ENCODE data around the gene SYTL3. TPM values are rescaled to one million over a fixed set of nuclear protein-coding genes. Genes with fewer than 3 reads are reported as not detected.

SYTL3 gene
- total and polyA plus RNA-seq, 2 of the 8 experiments (the other 6 are each of a cell fraction or from before 2014, with no cell fraction given): 0.27 to 0.99 TPM

- Histone ChIP-seq H2BK15ac (ENCODE audit: low read length) (no peak overlapping the region), H3K14ac (ENCODE audit: insufficient read length) (no peak overlapping the region), H3K27ac (ENCODE audit: low read depth, low read length) (peak overlapping the region; percentile 90), H3K4me3 (ENCODE audit: extremely low read depth in 1 of 4, insufficient read depth in 2 of 4, low read depth in 3 of 4, low read length in 4 of 4) (peak overlapping the region in 3 of 4 experiments; percentile 12 to 58 (median 15); a peak in 4 of 8 replicates), H2AFZ (ENCODE audit: low read length) (no peak overlapping the region), H3K4me1 (replicated peaks in 1 of 4; ENCODE audit: control insufficient read depth in 3 of 4, insufficient read depth in 4 of 4, low read length in 3 of 4) (no peaks in the 10 kb centered on the region), H4K20me1 (replicated peaks in 1 of 2; ENCODE audit: control insufficient read depth in 1 of 2, insufficient read depth in 2 of 2, low read length in 2 of 2) (no peaks in the 10 kb centered on the region), H2BK20ac (ENCODE audit: low read length) (no peak overlapping the region), H3K27me3 (replicated peaks in 1 of 4; ENCODE audit: control insufficient read depth in 3 of 4, extremely low read depth in 1 of 4, insufficient read depth in 3 of 4, low read length in 3 of 4) (no peaks in the 10 kb centered on the region), H3K9ac (replicated peaks in 1 of 4; ENCODE audit: extremely low read depth in 1 of 4, low read depth in 3 of 4, low read length in 3 of 4) (peak overlapping the region in 3 of 4 experiments; percentile 43 to 57 (median 51); a peak in 5 of 7 replicates), H3K79me1 (ENCODE audit: low read depth, low read length) (no peaks in the 10 kb centered on the region), H4K91ac (replicated peaks; ENCODE audit: insufficient read length, low read length) (no peak overlapping the region), H3K36me3 (ENCODE audit: control insufficient read depth in 2 of 4, insufficient read depth in 4 of 4, low read length in 3 of 4) (no peaks in the 10 kb centered on the region; a peak in 1 of 8 replicates), H2BK5ac (ENCODE audit: low read depth, low read length) (peak overlapping the region; percentile 84; the same call in 1 of the 2 replicates), H3K4ac (replicated peaks; ENCODE audit: insufficient read length, low read depth, low read length) (no peak overlapping the region), H3K56ac (replicated peaks; ENCODE audit: insufficient read length, low read depth, low read length) (no peak overlapping the region), H3K23ac (ENCODE audit: insufficient read length) (no peak overlapping the region), H4K8ac (ENCODE audit: extremely low read depth, insufficient read depth, low read length) (no peak overlapping the region), H3K9me3 (ENCODE audit: insufficient read depth in 2 of 2, low read depth in 1 of 2, low read length in 1 of 2) (no peaks in the 10 kb centered on the region; a peak in 1 of 4 replicates), H2BK120ac (replicated peaks; ENCODE audit: low read depth, low read length) (no peak overlapping the region), H2AK5ac (ENCODE audit: low read depth, low read length) (no peak overlapping the region), H3K18ac (ENCODE audit: extremely low read depth, low read length) (no peak overlapping the region), H4K5ac (ENCODE audit: insufficient read length, low read depth, low read length) (peak overlapping the region; percentile 34), H3K79me2 (ENCODE audit: control insufficient read depth in 1 of 2, insufficient read depth in 2 of 2, low read length in 2 of 2) (no peaks in the 10 kb centered on the region), H2BK12ac (ENCODE audit: low read depth, low read length) (no peak overlapping the region), H3K4me2 (ENCODE audit: insufficient read depth in 1 of 2, low read depth in 2 of 2, low read length in 2 of 2) (peak overlapping the region; percentile 43 to 64; a peak in 3 of 4 replicates), H3K23me2 (ENCODE audit: low read depth, low read length) (no peaks in the 10 kb centered on the region)
- POLR2A ChIA-PET (ENCODE audit: partially characterized antibody): interaction anchor here (0.7 to 3.9 kb wide), 15 partner anchors 8 to 195 kb away, joined by 3 to 39 read pairs (median 4); no protein-coding TSS in a partner anchor
- DNase-seq (ENCODE audit: low read depth in 1 of 2, low spot score in 2 of 2) (peak in 1 of 2 experiments; percentile 82), FAIRE-seq (peak; percentile 82)
- CTCF ChIA-PET (ENCODE audit: partially characterized antibody): interaction anchor here (0.7 to 5.8 kb wide), 11 partner anchors 8 to 242 kb away, joined by 3 to 35 read pairs (median 3); no protein-coding TSS in a partner anchor
- 2% methylated on average over 15 of the region's 18 CpGs; no CpG with 5 or more reads in 1 of the 2 experiments for WGBS, 2 experiments (ENCODE audit: extremely low coverage in 1 of 2, insufficient coverage in 1 of 2, insufficient read length in 1 of 2, insufficient replicate concordance in 2 of 2, low coverage in 1 of 2, low lambda C conversion rate in 2 of 2, missing lambda C conversion rate in 1 of 2)
- TF ChIP-seq SUZ12 (IDR thresholded peaks at IDR 0.05; ENCODE audit: low read length) (no peak), TBP (IDR thresholded peaks at IDR 0.05; ENCODE audit: low read depth, low read length) (peak; percentile 61; the same call in 1 of the 2 replicates), GTF2F1 (IDR thresholded peaks at IDR 0.05; ENCODE audit: borderline replicate concordance, low read depth, low read length) (no peak), CEBPB (IDR thresholded peaks at IDR 0.05; ENCODE audit: low read depth, low read length) (peak; percentile 39; the same call in 1 of the 2 replicates), TEAD4 (IDR thresholded peaks at IDR 0.05; ENCODE audit: low read depth, low read length) (peak; percentile 97), CTCF (IDR thresholded peaks at IDR 0.05; ENCODE audit: control extremely low read depth in 1 of 3, insufficient read depth in 1 of 3, low read depth in 1 of 3, low read length in 3 of 3) (peak in 2 of 3 experiments; percentile 19 to 22; a peak in 1 of 4 replicates), BRCA1 (IDR thresholded peaks at IDR 0.05; ENCODE audit: low read depth, low read length) (no peak), POLR2AphosphoS5 (IDR thresholded peaks at IDR 0.05; ENCODE audit: low read depth, low read length) (peak; percentile 41; the same call in 1 of the 2 replicates), CHD2 (IDR thresholded peaks at IDR 0.05; ENCODE audit: low read length) (peak; percentile 49; the same call in 1 of the 2 replicates), TCF12 (IDR thresholded peaks at IDR 0.05; ENCODE audit: low read depth, low read length) (peak; percentile 41; the same call in 1 of the 2 replicates), EGR1 (IDR thresholded peaks at IDR 0.05; ENCODE audit: borderline replicate concordance, low read depth, low read length) (no peak)
Observed at GRCh38 chr6:158730541-158730907, 80.7 kb downstream of the SYTL3 start.
